HEK293T (cell line): Measurements from ENCODE around the gene YTHDF1.

ENCODE experiments used
- BHLHE40 ChIP-seq: fragments of 450-650 bp; IDR thresholded peaks from 2 replicates; pipeline ENCODE4 v1.6.1; 2016; ENCODE audit warnings: mild to moderate bottlenecking, moderate library complexity, borderline replicate concordance
- ELF4 ChIP-seq: fragments of 450-650 bp; IDR thresholded peaks from 2 replicates; pipeline ENCODE4 v1.6.1; 2017; ENCODE audit warnings: antibody characterized with exemption
- FOXM1 ChIP-seq: fragments of 450-650 bp; IDR thresholded peaks from 2 replicates; pipeline ENCODE4 v1.6.1; 2017; ENCODE audit warnings: mild to moderate bottlenecking, borderline replicate concordance
- NFRKB ChIP-seq: fragments of 450-650 bp; IDR thresholded peaks from 2 replicates; pipeline ENCODE4 v1.6.1; 2016; ENCODE audit warnings: mild to moderate bottlenecking, moderate library complexity
- SP1 ChIP-seq: fragments of 450-650 bp; IDR thresholded peaks from 2 replicates; pipeline ENCODE4 v1.6.1; 2017
- SUZ12 ChIP-seq: fragments of 450-650 bp; IDR thresholded peaks from 2 replicates; pipeline ENCODE4 v1.6.1; 2016; ENCODE audit warnings: mild to moderate bottlenecking
- ZNF384 ChIP-seq: fragments of 450-650 bp; IDR thresholded peaks from 2 replicates; pipeline ENCODE4 v1.6.1; 2016

DNA sequence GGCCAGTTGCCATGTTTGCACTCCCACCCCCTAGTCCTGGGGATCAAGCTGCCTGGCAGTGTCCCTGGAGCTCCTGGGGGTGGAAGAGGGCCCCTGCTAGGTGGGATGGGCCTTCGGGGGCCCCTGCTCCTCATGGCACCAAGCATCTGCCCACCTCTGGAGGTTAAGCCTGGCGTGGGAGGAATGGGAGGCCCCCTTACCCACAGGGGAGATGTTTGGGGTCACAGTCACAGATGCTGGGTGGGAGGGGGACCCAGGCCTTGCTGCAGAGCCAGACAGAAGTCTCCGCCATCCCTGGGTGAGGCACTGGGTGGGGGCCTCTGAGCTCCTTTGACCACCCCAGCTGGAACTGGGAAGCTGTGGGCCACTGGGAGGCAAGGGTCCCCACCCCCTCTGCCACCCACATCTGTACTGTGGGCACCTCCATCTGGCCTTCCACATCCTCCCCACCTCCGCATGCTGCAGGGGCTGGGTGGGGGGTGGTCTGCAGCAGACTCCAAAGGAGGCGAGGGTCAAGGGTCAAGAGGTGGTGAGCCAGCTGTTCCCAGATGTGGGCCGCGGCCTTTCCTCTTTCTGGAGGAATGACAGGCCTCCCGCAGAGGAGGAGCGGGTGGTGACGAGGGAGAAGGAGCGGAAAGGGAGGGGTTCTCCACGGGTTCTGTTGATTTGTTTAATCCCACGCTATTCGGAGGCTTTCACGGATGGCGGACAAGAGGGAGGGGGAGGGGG is 41.5 kb downstream of the YTHDF1 start:
- TF ChIP-seq SP1 (no peak), SUZ12 (no peak), ZNF384 (no peak), BHLHE40 (no peak), NFRKB (no peak), ELF4 (no peak), FOXM1 (no peak)
